B cell (primary cell): ENCODE measurements around the gene NFATC1. TPM values are rescaled to one million over a fixed set of nuclear protein-coding genes. Genes with fewer than 3 reads are reported as not detected.

ENCODE experiments used
- ATAC-seq: fragments of 200-7000 bp; cut with Tn5 transposase; one replicate; pipeline ENCODE4 v1.10.0; 2021; ENCODE audit warnings: low read depth, mild to moderate bottlenecking, moderate number of reproducible peaks, moderate library complexity
- CTCF ChIA-PET: fragments of 350-600 bp; sonication (Branson Sonifier 250); formaldehyde crosslinking; loops from one replicate; lab custom pipeline; 2021; ENCODE audit warnings: antibody characterized with exemption, inconsistent platforms; lab: Charles Lee
- POLR2A ChIA-PET: fragments of 350-600 bp; sonication (Branson Sonifier 250); formaldehyde crosslinking; loops from one replicate; lab custom pipeline; 2021; ENCODE audit warnings: antibody characterized with exemption; lab: Charles Lee
- DNase-seq: peaks from one replicate; pipeline ENCODE4 v3.0.0; 2013
- H2AFZ ChIP-seq: 2 replicates; pipeline ENCODE4 v1.6.1; 2012; ENCODE audit warnings: mild to moderate bottlenecking, low read depth, low read length; ENCODE audit not compliant: insufficient read depth, poor library complexity, severe bottlenecking
- H3K27ac ChIP-seq, 2 donors: 1 replicate in 1 of 2; 2 replicates in 1 of 2; pipeline ENCODE4 v1.5.1; 2012 to 2013; ENCODE audit warnings: low read length in 2 of 2, mild to moderate bottlenecking in 2 of 2, moderate library complexity in 1 of 2
- H3K27me3 ChIP-seq, 4 experiments: fragments of 200-600 bp in 1 of 4; sonication (generic) in 1 of 4; replicated peaks in 1 of 4; 1 replicate in 2 of 4; 2 replicates in 2 of 4; pipeline versions ENCODE4 v1.6.1 to v1.7.0; 2013 to 2016; ENCODE audit warnings: low read length in 3 of 4, mild to moderate bottlenecking in 2 of 4, mixed read lengths in 1 of 4, moderate library complexity in 1 of 4; ENCODE audit not compliant: insufficient read depth in 4 of 4, control insufficient read depth in 3 of 4; ENCODE audit errors: control extremely low read depth in 1 of 4
- H3K36me3 ChIP-seq, 2 experiments: replicated peaks in 1 of 2; 1 replicate in 1 of 2; 2 replicates in 1 of 2; pipeline versions ENCODE4 v1.6.1 to v1.7.1; 2013; ENCODE audit warnings: low read length in 1 of 2; ENCODE audit not compliant: insufficient read depth in 2 of 2, control insufficient read depth in 1 of 2; ENCODE audit errors: control extremely low read depth in 1 of 2, extremely low read depth in 1 of 2
- H3K4me1 ChIP-seq, 2 donors: fragments of 200-600 bp in 1 of 2; sonication (generic) in 1 of 2; 1 replicate in 1 of 2; 2 replicates in 1 of 2; pipeline versions ENCODE4 v1.5.1 to v1.6.1; 2013 to 2017; ENCODE audit warnings: low read length in 2 of 2; ENCODE audit not compliant: control insufficient read depth in 2 of 2, insufficient read depth in 2 of 2
- H3K4me2 ChIP-seq: replicated peaks from 2 replicates; pipeline ENCODE3; 2012; ENCODE audit warnings: mild to moderate bottlenecking, low read depth, low read length; ENCODE audit not compliant: poor library complexity, severe bottlenecking
- H3K4me3 ChIP-seq, 5 experiments: fragments of 200-600 bp in 1 of 5; sonication (generic) in 1 of 5; 1 replicate in 3 of 5; 2 replicates in 2 of 5; pipeline versions ENCODE4 v1.5.1 to v1.7.0; 2011 to 2016; ENCODE audit warnings: low read length in 4 of 5, mild to moderate bottlenecking in 4 of 5, low read depth in 2 of 5, control low read depth in 1 of 5, moderate library complexity in 1 of 5; ENCODE audit not compliant: insufficient read depth in 1 of 5; ENCODE audit errors: control extremely low read depth in 1 of 5, extremely low read depth in 1 of 5
- H3K79me2 ChIP-seq: fragments of 200-600 bp; sonication (generic); one replicate; pipeline ENCODE4 v1.6.0; 2016; ENCODE audit warnings: low read length; ENCODE audit not compliant: control insufficient read depth, insufficient read depth
- H3K9ac ChIP-seq: fragments of 200-600 bp; sonication (generic); 2 replicates; pipeline ENCODE4 v1.6.1; 2017; ENCODE audit warnings: mild to moderate bottlenecking, low read length, moderate library complexity
- H3K9me3 ChIP-seq, 3 donors: one replicate each; pipeline versions ENCODE4 v1.6.1 to v1.7.1; 2013; ENCODE audit warnings: low read length in 2 of 3; ENCODE audit not compliant: control insufficient read depth in 2 of 3, insufficient read depth in 1 of 3; ENCODE audit errors: control extremely low read depth in 1 of 3
- H4K20me1 ChIP-seq: 2 replicates; pipeline ENCODE4 v1.6.0; 2012; ENCODE audit warnings: mild to moderate bottlenecking, low read length; ENCODE audit not compliant: insufficient read depth, control insufficient read depth, poor library complexity, severe bottlenecking
- H3K27ac Mint-ChIP-seq: one replicate; pipeline ENCODE4 v1.8.0; 2021; ENCODE audit warnings: mixed read lengths
- H3K27me3 Mint-ChIP-seq: one replicate; pipeline ENCODE4 v1.8.0; 2021; ENCODE audit warnings: mixed read lengths
- H3K4me1 Mint-ChIP-seq: one replicate; pipeline ENCODE4 v1.8.0; 2021; ENCODE audit warnings: mixed read lengths
- H3K4me3 Mint-ChIP-seq: one replicate; pipeline ENCODE4 v1.8.0; 2021; ENCODE audit warnings: mixed read lengths
- H3K9me3 Mint-ChIP-seq: one replicate; pipeline ENCODE4 v1.8.0; 2022; ENCODE audit warnings: mixed read lengths; ENCODE audit not compliant: insufficient read depth
- EZH2 ChIP-seq: IDR thresholded peaks from 2 replicates; pipeline ENCODE4 v1.6.1; 2012; ENCODE audit warnings: borderline replicate concordance, low read depth, mild to moderate bottlenecking, moderate library complexity, low read length; ENCODE audit not compliant: insufficient read depth, poor library complexity, severe bottlenecking
- WGBS: methylation state at CpG from one replicate; pipeline ENCODE4 v1.1.5; 2013; ENCODE audit warnings: missing lambda C conversion rate; ENCODE audit not compliant: insufficient coverage; 5-methylcytosine and 5-hydroxymethylcytosine counted together
- intact Hi-C: fragments of 100-400 bp; cut with micrococcal nuclease; formaldehyde crosslinking; loops from one replicate; pipeline ENCODE4 v1.10.0; 2022
- polyA plus RNA-seq: library from polyadenylated mRNA; depleted of rRNA; stranded (reverse); fragments of >200 nt; gene quantifications from 2 replicates; pipeline ENCODE4 v1.2.3, GENCODE V29; 2012
- total RNA-seq, 2 donors: library from RNA; stranded (reverse); fragments of 120-200 nt in 1 of 2; gene quantifications; 1 replicate in 1 of 2; 2 replicates in 1 of 2; pipeline versions ENCODE4 v1.2.3 to v1.2.4, GENCODE V29; 2013 to 2022
- TF ChIP-seq, protein P1 (sequence below): fragments of 200-600 bp; IDR thresholded peaks from one replicate; pipeline ENCODE4 v1.8.0; 2022; ENCODE audit warnings: antibody characterized with exemption, mild to moderate bottlenecking

NFATC1 gene
- total and polyA plus RNA-seq, 2 donors (not counting 1 experiment from before 2014, with no cell fraction given): 32.2 to 108 TPM

- no peaks in the 10 kb centered on the region for H3K9me3 Mint-ChIP-seq
- H3K79me2 ChIP-seq: peaks cover 60% of the 10 kb centered on the region
- CTCF ChIA-PET: no interaction called here
Measured at GRCh38 chr18:79469309-79469708, 73.6 kb downstream of the NFATC1 start.

DNA sequence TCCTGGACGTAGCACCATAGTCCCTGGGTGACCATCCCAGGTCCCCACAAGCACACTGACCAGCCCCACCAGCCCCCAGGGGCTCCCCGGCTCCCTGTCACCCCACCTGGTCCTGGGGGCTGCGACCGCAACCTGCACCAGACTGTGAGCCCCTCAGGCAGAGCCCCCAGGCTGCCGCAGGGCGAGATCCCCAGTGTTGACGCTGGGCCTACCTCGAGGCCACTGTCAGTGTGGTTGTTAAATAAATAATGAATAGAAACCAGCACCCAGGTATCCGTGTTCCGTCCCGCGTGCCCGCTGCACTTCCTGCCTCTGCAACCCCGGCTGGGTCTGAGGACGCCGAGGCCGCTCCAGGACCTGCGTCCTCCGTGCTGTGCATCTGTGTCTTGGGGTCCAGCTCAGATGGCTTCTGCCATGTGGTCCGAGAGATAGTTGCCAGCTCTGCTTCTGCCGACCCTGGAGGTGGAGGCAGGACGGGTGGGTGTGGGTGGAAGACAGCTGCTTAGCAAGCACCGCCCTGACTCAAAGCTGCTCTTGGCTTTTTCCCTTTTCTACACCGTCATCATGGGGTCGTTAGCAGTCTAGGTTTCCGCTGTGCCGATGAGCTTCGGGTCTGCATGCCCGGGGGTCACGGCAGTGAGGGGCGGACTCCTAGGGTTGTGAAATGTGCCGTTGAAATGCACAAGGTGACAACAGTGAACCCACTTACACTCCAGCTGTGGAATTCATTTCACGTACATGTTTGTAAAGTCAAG is 74.2 kb downstream of the NFATC1 start:
- peaks cover 34% of the 10 kb centered on the region for H3K4me1 Mint-ChIP-seq
- no peaks in the 10 kb centered on the region for H3K9me3 Mint-ChIP-seq
- Histone ChIP-seq H3K9ac (no peak overlapping the region), H3K27me3 (no peaks in the 10 kb centered on the region), H3K4me2 (no peak overlapping the region), H4K20me1 (peaks cover 6% of the 10 kb centered on the region), H3K4me1 (peaks cover 34 to 37% of the 10 kb centered on the region in 2 donors), H3K4me3 (no peak overlapping the region), H3K79me2 (peaks cover 57% of the 10 kb centered on the region), H3K36me3 (peaks cover 1 to 48% of the 10 kb centered on the region in 2 experiments), H2AFZ (no peak overlapping the region), H3K27ac (no peak overlapping the region), H3K9me3 (peaks cover 0 to 19% (median 0%) of the 10 kb centered on the region in 3 donors)
- peak overlapping the region; percentile 20 for H3K27ac Mint-ChIP-seq
- H3K27me3 Mint-ChIP-seq: no peaks in the 10 kb centered on the region
- ATAC-seq (no peak), DNase-seq (no peak)
- POLR2A ChIA-PET: no interaction called here
- no peak for TF ChIP-seq EZH2
- TF ChIP-seq, protein P1, sequence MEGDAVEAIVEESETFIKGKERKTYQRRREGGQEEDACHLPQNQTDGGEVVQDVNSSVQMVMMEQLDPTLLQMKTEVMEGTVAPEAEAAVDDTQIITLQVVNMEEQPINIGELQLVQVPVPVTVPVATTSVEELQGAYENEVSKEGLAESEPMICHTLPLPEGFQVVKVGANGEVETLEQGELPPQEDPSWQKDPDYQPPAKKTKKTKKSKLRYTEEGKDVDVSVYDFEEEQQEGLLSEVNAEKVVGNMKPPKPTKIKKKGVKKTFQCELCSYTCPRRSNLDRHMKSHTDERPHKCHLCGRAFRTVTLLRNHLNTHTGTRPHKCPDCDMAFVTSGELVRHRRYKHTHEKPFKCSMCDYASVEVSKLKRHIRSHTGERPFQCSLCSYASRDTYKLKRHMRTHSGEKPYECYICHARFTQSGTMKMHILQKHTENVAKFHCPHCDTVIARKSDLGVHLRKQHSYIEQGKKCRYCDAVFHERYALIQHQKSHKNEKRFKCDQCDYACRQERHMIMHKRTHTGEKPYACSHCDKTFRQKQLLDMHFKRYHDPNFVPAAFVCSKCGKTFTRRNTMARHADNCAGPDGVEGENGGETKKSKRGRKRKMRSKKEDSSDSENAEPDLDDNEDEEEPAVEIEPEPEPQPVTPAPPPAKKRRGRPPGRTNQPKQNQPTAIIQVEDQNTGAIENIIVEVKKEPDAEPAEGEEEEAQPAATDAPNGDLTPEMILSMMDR: no peak
- WGBS: 97% methylated on average over 32 of the region's 33 CpGs
- intact Hi-C loops: loop anchor here (5.0 kb wide), 1 partner anchor 78 kb away; no protein-coding TSS in a partner anchor
- no peak overlapping the region for H3K4me3 Mint-ChIP-seq
- CTCF ChIA-PET: no interaction called here

More at GRCh38 chr18:79469309-79469708, 73.6 kb downstream of the NFATC1 start:
- ATAC-seq: no peak
- Histone ChIP-seq H4K20me1 (peaks cover 6% of the 10 kb centered on the region), H2AFZ (no peak overlapping the region), H3K4me3 (no peak overlapping the region), H3K27ac (no peak overlapping the region), H3K4me1 (peaks cover 37 to 43% of the 10 kb centered on the region in 2 donors), H3K36me3 (peaks cover 1 to 47% of the 10 kb centered on the region in 2 experiments), H3K27me3 (no peaks in the 10 kb centered on the region), H3K9me3 (peaks cover 0 to 13% (median 0%) of the 10 kb centered on the region in 3 donors), H3K9ac (no peak overlapping the region), H3K4me2 (no peak overlapping the region)
- POLR2A ChIA-PET: no interaction called here
- 93% methylated on average over 17 of the region's 17 CpGs for WGBS
- no peak overlapping the region for H3K4me3 Mint-ChIP-seq
- no peak for TF ChIP-seq EZH2
- TF ChIP-seq, protein P1: no peak
- peak overlapping the region; percentile 26 for H3K27ac Mint-ChIP-seq
- no peaks in the 10 kb centered on the region for H3K27me3 Mint-ChIP-seq
- intact Hi-C loops: loop anchor here (5.0 kb wide), 1 partner anchor 77 kb away; no protein-coding TSS in a partner anchor
- no peak for DNase-seq
- peaks cover 37% of the 10 kb centered on the region for H3K4me1 Mint-ChIP-seq
